Measurements from ENCODE around the gene MIPOL1.
"Not testable (repeated sequence)": the region's sequence is repeated elsewhere in the genome, so short reads cannot be mapped to it uniquely, and the experiment has no call there.

MIPOL1 gene

DNA sequence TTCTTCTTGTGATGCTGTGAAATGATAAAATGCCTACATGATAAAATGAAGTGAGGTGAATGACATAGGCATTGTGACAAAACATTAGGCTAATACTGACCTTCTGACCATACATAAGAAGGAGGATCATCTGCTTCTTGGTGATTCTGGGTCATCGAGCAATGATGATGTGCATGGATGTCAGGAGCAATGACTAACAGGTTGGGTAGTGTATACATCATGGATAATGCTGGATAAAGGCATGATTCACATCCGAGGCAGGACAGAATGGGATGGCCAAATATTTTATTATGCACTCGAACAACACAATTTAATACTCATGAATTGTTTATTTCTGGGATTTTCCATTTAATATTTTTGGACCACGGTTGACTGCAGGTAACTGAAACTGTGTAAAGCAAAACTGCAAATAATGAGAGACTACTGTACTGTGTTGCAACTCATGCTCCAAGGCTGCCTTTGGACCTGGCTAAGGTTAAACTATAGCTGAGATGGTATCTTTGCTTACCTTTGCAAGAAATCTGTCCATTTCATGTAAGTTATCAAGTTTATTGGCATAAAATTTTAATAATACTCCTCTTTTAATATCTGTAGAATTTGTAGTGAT is 17.7 kb upstream of the MIPOL1 start:
- Mint-ChIP-seq H3K4me1 (no peaks in the 10 kb centered on the region), H3K4me3 (no peak overlapping the region), H3K27ac (no peak overlapping the region), H3K36me3 (no peaks in the 10 kb centered on the region), H3K9me3 (no peaks in the 10 kb centered on the region), H3K27me3 (no peaks in the 10 kb centered on the region)
- ATAC-seq, result no peak

DNA sequence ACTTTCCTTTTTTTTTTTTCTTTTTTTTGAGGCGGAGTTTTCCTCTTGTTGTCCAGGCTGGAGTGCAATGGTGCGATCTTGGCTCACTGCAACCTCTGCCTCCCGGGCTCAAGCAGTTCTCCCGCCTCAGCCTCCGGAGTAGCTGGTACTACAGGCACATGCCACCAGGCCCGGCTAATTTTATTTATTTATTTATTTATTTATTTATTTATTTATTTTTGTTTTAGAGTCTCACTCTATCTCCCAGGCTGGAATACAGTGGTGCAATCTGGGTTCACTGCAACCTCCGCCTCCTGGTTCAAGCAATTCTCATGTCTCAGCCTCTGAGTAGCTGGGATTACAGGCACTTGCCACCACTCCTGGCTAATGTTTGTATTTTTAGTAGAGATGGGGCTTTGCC is 16.9 kb upstream of the MIPOL1 start:
- H3K4me3 Mint-ChIP-seq, H3K27me3 Mint-ChIP-seq, H3K9me3 Mint-ChIP-seq, H3K36me3 Mint-ChIP-seq, H3K4me1 Mint-ChIP-seq, ATAC-seq, H3K27ac Mint-ChIP-seq: not testable (repeated sequence)

DNA sequence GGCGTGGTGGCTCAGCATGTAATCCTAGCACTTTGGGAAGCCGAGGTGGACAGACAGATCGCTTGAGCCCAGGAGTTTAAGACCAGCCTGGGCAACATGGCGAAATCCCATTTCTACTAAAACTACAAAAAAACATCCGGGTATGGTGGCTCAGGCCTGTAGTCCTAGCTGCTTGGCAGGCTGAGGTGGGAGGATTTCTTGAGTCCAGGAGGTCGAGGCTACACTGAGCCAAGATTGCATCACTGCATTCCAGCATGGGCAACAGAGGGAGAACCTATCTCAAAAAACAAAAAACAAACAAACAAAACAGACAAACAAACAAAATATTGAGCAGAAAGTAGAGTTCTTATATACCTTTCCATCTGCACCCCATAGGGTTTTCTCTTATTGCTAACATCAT is 16.3 kb upstream of the MIPOL1 start:
- Mint-ChIP-seq H3K4me3 (no peak overlapping the region), H3K27ac (no peak overlapping the region), H3K27me3 (no peaks in the 10 kb centered on the region), H3K9me3 (no peaks in the 10 kb centered on the region), H3K36me3 (no peaks in the 10 kb centered on the region), H3K4me1 (no peaks in the 10 kb centered on the region)
- ATAC-seq, result no peak

DNA sequence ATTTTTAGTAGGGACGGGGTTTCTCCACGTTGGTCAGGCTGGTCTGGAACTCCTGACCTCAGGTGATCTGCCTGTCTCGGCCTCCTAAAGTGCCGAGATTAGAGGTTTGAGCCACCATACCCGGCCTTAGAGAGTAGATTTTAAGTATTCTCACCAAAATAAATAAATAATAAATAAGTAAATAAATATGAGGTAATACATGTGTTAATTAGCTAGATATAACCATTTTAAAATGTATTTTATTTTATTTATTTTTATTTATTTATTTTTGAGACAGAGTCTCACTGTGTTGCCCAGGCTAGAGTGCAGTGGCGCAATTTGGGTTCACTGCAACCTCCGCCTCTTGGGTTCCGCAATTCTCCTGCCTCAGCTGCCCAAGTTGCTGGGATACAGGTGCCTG is 13.2 kb upstream of the MIPOL1 start:
- not testable (repeated sequence) for H3K9me3 Mint-ChIP-seq, ATAC-seq, H3K27ac Mint-ChIP-seq, H3K4me1 Mint-ChIP-seq, H3K27me3 Mint-ChIP-seq, H3K4me3 Mint-ChIP-seq, H3K36me3 Mint-ChIP-seq

DNA sequence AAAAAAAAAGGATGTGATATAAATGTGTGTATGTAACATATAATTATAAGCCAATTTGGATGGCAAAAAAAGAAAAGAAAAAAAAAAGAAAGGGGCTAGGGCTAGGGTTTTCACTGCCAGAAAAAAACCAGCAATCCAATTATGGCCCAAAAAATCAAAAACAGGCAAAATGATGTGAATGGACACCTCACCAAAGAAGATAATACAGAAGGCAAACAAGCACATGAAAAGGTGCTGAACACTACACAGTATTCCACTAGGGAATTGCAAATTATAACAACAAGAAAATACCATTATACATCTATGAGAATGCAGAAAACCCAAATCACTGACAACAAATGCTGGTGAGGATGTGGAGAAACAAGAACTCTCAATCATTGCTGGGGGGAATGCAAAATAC is 12.1 kb upstream of the MIPOL1 start:
- Mint-ChIP-seq H3K27me3 (no peaks in the 10 kb centered on the region), H3K4me3 (no peak overlapping the region), H3K9me3 (peaks cover 7% of the 10 kb centered on the region), H3K36me3 (no peaks in the 10 kb centered on the region), H3K27ac (no peak overlapping the region), H3K4me1 (no peaks in the 10 kb centered on the region)
- ATAC-seq, result no peak

DNA sequence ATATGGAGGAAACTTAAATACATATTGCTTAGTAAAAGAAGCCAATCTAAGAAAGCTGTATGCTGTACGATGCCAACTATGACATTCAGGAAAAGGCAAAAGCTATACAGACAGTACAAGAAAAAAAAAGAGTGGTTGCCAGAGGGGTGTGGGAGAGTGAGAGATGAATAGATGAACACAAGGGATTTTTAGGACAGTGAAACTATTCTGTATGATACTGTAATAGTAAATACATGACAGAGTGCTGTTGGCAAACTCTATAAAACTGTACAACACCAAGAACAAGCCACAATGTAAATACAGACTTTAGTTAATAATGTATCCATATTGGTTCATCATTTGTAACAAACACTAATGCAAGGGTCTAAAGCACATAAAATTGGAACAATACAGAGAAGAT is 10.9 kb upstream of the MIPOL1 start:
- H3K4me1 Mint-ChIP-seq, result no peaks in the 10 kb centered on the region

DNA sequence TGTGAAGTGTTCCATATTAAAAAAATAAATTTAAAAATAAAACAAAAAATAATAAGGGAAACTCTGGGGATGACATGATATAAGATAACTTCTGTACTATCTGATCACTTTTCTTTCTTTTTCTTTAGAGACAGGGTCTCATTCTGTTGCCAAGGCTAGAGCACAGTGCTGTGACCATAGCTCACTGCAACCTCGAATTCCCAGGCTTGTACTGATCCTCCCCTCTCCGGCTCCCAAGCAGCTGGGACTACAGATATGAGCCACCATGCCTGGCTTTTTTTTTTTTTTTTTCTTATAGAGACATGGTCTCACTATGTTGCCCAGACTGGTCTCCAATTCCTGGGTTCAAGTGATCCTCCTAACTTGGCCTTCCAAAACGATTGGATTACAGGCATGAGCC is 10.4 kb upstream of the MIPOL1 start:
- Mint-ChIP-seq H3K4me1 (no peaks in the 10 kb centered on the region), H3K27ac (no peak overlapping the region), H3K36me3 (no peaks in the 10 kb centered on the region), H3K4me3 (no peak overlapping the region), H3K27me3 (no peaks in the 10 kb centered on the region), H3K9me3 (peaks cover 11% of the 10 kb centered on the region)
- ATAC-seq, result no peak

More for the DNA sequence above, 10.9 kb upstream of the MIPOL1 start:
- Mint-ChIP-seq H3K9me3 (peaks cover 8% of the 10 kb centered on the region), H3K27me3 (no peaks in the 10 kb centered on the region), H3K27ac (no peak overlapping the region), H3K36me3 (no peaks in the 10 kb centered on the region), H3K4me3 (no peak overlapping the region)
- no peak for ATAC-seq

DNA sequence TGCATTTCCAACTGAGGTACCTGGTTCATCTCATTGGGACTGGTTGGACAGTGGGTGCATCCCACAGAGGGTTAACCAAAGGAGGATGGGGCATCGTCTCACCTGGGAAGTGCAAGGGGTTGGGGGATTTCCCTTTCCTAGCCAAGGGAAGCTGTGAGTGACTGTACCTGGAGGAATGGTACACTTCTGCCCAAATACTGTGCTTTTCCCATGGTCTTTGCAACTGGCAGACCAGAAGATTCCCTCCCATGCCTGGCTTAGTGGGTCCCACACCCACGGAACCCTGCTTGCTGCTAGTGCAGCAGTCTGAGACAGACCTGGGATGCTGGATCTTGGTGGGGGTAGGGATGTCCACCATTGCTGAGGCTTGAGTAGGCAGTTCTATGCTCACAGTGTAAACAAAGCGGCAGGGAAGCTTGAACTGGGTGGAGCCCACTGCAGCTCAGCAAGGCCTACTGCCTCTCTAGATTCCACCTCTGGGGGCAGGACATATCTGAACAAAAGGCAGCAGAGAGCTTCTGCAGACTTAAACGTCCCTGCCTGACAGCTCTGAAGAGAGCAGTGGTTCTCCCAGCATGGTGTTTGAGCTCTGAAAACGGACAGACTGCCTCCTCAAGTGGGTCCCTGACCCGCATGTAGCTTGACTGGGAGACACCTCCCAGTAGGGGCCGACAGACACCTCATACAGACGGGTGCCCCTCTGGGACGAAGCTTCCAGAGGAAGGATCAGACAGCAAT is 9.7 kb upstream of the MIPOL1 start:
- H3K36me3 Mint-ChIP-seq, ATAC-seq, H3K27ac Mint-ChIP-seq, H3K4me3 Mint-ChIP-seq, H3K27me3 Mint-ChIP-seq, H3K4me1 Mint-ChIP-seq: not testable (repeated sequence)
- peaks cover 11% of the 10 kb centered on the region for H3K9me3 Mint-ChIP-seq

DNA sequence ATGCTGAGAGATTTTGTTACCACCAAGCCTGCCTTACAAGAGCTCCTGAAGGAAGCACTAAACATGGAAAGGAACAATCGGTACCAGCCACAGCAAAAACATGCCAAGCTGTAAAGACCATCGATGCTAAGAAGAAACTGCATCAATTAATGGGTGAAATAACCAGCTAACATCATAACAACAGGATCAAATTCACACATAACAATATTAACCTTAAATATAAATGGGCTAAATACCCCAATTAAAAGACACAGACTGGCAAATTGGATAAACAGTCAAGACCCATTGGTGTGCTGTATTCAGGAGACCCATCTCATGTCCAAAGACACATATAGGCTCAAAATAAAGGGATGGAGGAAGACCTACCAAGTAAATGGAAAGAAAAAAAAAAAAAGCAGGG is 8.0 kb upstream of the MIPOL1 start:
- not testable (repeated sequence) for H3K4me1 Mint-ChIP-seq, H3K27ac Mint-ChIP-seq, ATAC-seq, H3K36me3 Mint-ChIP-seq, H3K4me3 Mint-ChIP-seq, H3K27me3 Mint-ChIP-seq
- H3K9me3 Mint-ChIP-seq, result peaks cover 11% of the 10 kb centered on the region

DNA sequence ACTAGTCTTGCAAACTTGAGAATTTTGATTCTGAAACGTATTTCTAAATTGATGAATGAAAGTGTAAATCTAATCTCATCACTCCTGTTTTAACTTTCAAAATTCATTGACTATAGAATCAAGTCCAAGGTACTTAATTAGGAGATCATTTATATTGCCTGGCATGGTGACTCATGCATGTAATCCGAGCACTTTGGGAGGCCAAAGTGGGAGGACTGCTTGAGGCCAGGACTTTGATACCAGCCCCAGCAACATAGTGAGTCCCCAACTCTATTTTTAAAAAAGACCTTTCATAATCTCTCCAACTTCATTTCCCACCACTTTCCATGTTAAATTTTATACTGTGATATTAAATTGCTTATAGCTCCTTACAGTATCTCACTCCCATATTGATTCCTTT is 3.0 kb upstream of the MIPOL1 start:
- Mint-ChIP-seq H3K4me3 (no peak overlapping the region), H3K27me3 (no peaks in the 10 kb centered on the region), H3K36me3 (no peaks in the 10 kb centered on the region), H3K4me1 (no peaks in the 10 kb centered on the region), H3K9me3 (peaks cover 17% of the 10 kb centered on the region), H3K27ac (no peak overlapping the region)
- no peak for ATAC-seq

DNA sequence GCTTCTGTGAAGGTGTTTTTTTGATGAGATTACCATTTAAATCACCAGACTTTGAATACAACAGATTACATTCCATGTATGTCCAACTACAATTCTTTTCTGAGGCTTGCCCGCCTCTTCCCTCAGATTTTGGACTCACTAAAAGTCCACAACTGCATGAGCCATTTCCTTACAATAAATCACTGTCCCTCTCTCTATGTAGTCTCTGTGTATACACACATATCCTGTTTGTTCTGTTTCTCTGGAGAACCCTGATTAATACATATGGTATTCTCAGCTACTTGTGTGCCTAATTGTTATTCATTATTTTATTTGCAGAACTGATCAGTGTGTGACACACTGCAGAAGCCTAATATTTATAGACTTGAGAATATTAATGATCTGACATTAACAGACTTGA is 2.4 kb upstream of the MIPOL1 start:
- Mint-ChIP-seq H3K4me3 (no peak overlapping the region), H3K9me3 (peaks cover 16% of the 10 kb centered on the region), H3K27me3 (no peaks in the 10 kb centered on the region), H3K4me1 (no peaks in the 10 kb centered on the region), H3K27ac (no peak overlapping the region), H3K36me3 (no peaks in the 10 kb centered on the region)
- no peak for ATAC-seq

DNA sequence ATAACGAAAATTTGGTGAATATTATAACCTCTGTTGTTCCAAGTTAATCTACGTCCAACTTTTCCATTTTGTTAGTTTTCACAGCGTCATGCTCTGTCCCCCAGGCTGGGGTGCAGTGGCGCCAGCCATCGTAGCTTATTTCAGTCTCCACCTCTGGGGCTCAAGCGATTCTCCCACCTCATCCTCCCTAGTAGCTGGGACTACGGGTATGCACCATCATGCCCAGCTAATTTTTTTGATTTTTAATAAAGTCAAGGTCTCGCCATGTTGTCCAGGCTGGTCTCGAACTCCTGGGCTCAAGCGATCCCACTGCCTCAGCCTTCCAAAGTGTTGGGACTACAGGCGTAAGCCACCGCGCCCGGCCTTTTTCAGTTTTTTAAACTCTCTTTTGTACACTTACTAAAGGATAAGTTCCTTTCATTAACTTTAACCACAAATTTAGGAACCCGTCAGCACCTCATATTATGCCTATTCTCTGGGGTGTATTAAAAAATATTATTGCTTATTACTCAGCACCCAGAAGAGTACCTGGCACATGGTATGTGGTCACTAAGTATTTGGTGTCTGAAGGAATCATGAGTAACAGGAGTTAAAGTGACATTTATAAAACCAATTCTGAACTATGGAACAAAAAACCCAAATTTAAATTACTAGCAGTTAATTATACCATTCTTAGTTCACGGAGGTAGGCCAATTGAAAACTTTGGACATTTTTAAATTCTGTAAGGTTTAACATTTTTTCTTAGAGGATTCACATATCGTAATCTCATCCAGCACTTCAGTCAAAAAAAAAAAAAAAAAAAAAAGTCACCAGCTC is 925 bp upstream of the MIPOL1 start:
- Mint-ChIP-seq H3K4me3 (no peak overlapping the region), H3K4me1 (no peaks in the 10 kb centered on the region), H3K9me3 (peaks cover 12% of the 10 kb centered on the region), H3K27me3 (no peaks in the 10 kb centered on the region), H3K36me3 (no peaks in the 10 kb centered on the region), H3K27ac (no peak overlapping the region)
- no peak for ATAC-seq

DNA sequence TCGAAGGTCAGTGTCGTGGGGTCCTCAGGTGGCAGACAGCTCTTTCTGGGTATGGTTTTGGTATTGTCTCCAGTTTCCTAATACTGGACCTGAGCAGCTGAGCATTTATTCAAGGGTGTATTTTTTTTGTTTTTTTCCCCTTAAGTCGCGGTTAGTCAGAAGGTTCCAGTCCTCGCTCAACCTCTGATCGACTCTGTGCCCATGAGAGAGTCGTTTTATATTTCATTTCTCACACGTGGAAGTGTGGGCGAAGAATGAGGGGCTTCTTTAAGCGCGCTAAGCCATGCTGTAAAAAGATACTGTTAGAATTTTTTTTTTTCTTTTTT is 499 bp downstream of the MIPOL1 start:
- Mint-ChIP-seq H3K4me1 (no peaks in the 10 kb centered on the region), H3K9me3 (peaks cover 9% of the 10 kb centered on the region), H3K27ac (no peak overlapping the region), H3K4me3 (no peak overlapping the region), H3K27me3 (no peaks in the 10 kb centered on the region), H3K36me3 (no peaks in the 10 kb centered on the region)
- no peak for ATAC-seq

DNA sequence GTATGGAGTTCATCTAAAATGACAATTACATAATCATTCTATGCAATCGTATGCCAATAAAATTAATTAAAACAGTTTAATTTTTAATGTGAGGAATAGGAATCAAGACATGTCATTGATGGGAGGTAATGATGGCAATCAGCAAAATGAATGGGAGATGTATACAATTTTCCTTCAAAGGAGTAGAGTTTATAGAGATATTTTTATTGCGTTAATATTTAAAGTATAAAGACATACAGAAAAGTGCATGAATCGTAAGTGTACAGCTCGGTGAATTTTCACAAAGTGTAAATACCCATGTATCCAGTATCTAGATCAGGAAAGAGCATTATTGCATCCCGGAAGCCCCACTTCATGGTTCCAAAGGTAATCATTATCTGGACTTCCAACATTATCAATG is 1.2 kb downstream of the MIPOL1 start:
- no peak overlapping the region for H3K27ac Mint-ChIP-seq
- H3K4me3 Mint-ChIP-seq, result no peak overlapping the region
- no peaks in the 10 kb centered on the region for H3K27me3 Mint-ChIP-seq
- no peaks in the 10 kb centered on the region for H3K36me3 Mint-ChIP-seq
- no peaks in the 10 kb centered on the region for H3K4me1 Mint-ChIP-seq
- ATAC-seq, result no peak
- peaks cover 9% of the 10 kb centered on the region for H3K9me3 Mint-ChIP-seq

DNA sequence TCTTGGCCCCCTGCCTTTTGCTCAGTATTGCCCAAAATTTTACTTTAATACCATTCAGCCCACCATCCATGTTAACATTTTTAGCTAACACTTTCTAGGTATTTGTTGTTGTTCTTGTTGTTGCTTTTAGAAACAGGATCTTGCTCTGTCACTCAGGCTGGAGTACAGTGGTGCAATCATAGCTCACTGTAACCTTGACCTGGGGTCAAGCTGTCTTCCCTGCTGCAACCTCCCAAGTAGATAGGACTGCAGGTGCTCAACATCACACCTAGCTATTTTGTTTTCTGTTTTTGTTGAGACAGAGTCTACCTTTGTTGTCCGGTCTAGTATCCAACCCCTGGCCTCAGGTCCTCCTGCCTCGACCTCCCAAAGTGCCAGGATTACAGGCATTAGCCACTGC is 4.0 kb downstream of the MIPOL1 start:
- no peak overlapping the region for H3K27ac Mint-ChIP-seq
- H3K4me3 Mint-ChIP-seq, result no peak overlapping the region
- H3K36me3 Mint-ChIP-seq, result no peaks in the 10 kb centered on the region
- H3K9me3 Mint-ChIP-seq, result peaks cover 16% of the 10 kb centered on the region
- no peak for ATAC-seq
- no peaks in the 10 kb centered on the region for H3K4me1 Mint-ChIP-seq
- no peaks in the 10 kb centered on the region for H3K27me3 Mint-ChIP-seq

DNA sequence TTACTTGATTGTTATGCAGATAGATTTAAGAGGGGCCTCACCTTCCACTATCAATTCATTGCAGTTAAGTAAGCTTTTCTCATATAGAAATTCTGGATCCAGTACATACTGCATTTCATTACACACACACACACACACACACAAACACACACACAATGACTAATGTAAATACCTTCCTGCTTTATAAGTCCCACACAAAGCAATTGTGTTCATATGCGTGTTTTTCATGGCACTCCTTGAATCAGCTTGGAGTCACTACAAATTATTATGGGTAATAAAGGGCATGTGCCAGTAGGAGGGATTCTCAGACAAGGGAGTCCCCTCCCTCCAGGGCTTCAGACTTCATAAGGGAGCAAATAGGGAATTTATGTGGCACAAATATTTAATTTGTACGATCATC is 4.5 kb downstream of the MIPOL1 start:
- ATAC-seq, result no peak
- no peaks in the 10 kb centered on the region for H3K36me3 Mint-ChIP-seq
- H3K27me3 Mint-ChIP-seq, result no peaks in the 10 kb centered on the region
- no peak overlapping the region for H3K27ac Mint-ChIP-seq
- peaks cover 17% of the 10 kb centered on the region for H3K9me3 Mint-ChIP-seq
- no peaks in the 10 kb centered on the region for H3K4me1 Mint-ChIP-seq
- no peak overlapping the region for H3K4me3 Mint-ChIP-seq

Data from stimulated activated memory B cell treated with anti-CD40 and anti-IgM and Interleukin-4, amounts not matched to agents 10 μg/mL and 1 μg/mL and 100 μg/mL, for 72 hours (primary cell).